ENCODE data around the gene RELL1.

RELL1 gene

GRCh38 chr4:37664696-37665095 is 21.5 kb downstream of the RELL1 start:
- no peak for DNase-seq

GRCh38 chr4:37663552-37663951 is 22.6 kb downstream of the RELL1 start:
- no peak for DNase-seq

- no peak for DNase-seq
Observed at GRCh38 chr4:37662861-37663390, 23.2 kb downstream of the RELL1 start.

- no peak for DNase-seq
Observed at GRCh38 chr4:37662251-37662650, 23.9 kb downstream of the RELL1 start.

- DNase-seq, result peak; percentile 64
Observed at GRCh38 chr4:37661772-37662171, 24.4 kb downstream of the RELL1 start.

- DNase-seq, result no peak
Observed at GRCh38 chr4:37659696-37660095, 26.5 kb downstream of the RELL1 start.

- no peak for DNase-seq
Observed at GRCh38 chr4:37656649-37657048, 29.5 kb downstream of the RELL1 start.

GRCh38 chr4:37653601-37654000 is 32.6 kb downstream of the RELL1 start:
- no peak for DNase-seq

GRCh38 chr4:37652747-37653527 is 33.2 kb downstream of the RELL1 start:
- no peak for DNase-seq

GRCh38 chr4:37651781-37652377 is 34.3 kb downstream of the RELL1 start:
- no peak for DNase-seq

GRCh38 chr4:37650481-37650880 is 35.7 kb downstream of the RELL1 start:
- no peak for DNase-seq

- no peak for DNase-seq
Observed at GRCh38 chr4:37649268-37649667, 36.9 kb downstream of the RELL1 start.

GRCh38 chr4:37648084-37648817 is 37.9 kb downstream of the RELL1 start:
- peak; percentile 58 for DNase-seq

- no peak for DNase-seq
Observed at GRCh38 chr4:37646247-37646646, 39.9 kb downstream of the RELL1 start.

- no peak for DNase-seq
Observed at GRCh38 chr4:37645736-37646135, 40.4 kb downstream of the RELL1 start.

GRCh38 chr4:37644962-37645361 is 41.2 kb downstream of the RELL1 start:
- no peak for DNase-seq

- no peak for DNase-seq
Observed at GRCh38 chr4:37641886-37642849, 44.0 kb downstream of the RELL1 start.

GRCh38 chr4:37641352-37641751 is 44.8 kb downstream of the RELL1 start:
- no peak for DNase-seq

GRCh38 chr4:37639551-37640285 is 46.5 kb downstream of the RELL1 start:
- DNase-seq, result no peak

- no peak for DNase-seq
Observed at GRCh38 chr4:37635155-37635554, 51.0 kb downstream of the RELL1 start.

- DNase-seq, result no peak
Observed at GRCh38 chr4:37634180-37634579, 52.0 kb downstream of the RELL1 start.
